ENCODE results near the gene CELSR1. TPM values are rescaled to one million over a fixed set of nuclear protein-coding genes. Genes with fewer than 3 reads are reported as not detected.

The CELSR1 gene
- polyA plus RNA-seq, 4 donors = 23.7 to 30.9 (median 27.5) TPM

GRCh38 chr22:46575911-46576555, 38.6 kb upstream of the CELSR1 start:
- no peak for DNase-seq (ENCODE audit: low read depth in 4 of 4, low spot score in 3 of 4)

- no peak for DNase-seq (ENCODE audit: low read depth in 4 of 4, low spot score in 3 of 4)
Measured at GRCh38 chr22:46574993-46575910, 37.8 kb upstream of the CELSR1 start.

- no peak for DNase-seq (ENCODE audit: low read depth in 4 of 4, low spot score in 3 of 4)
Measured at GRCh38 chr22:46574438-46574992, 37.1 kb upstream of the CELSR1 start.

- no peak for DNase-seq (ENCODE audit: low read depth in 4 of 4, low spot score in 3 of 4)
Measured at GRCh38 chr22:46573781-46574437, 36.5 kb upstream of the CELSR1 start.

GRCh38 chr22:46572911-46573780, 35.7 kb upstream of the CELSR1 start:
- no peak for DNase-seq (ENCODE audit: low read depth in 4 of 4, low spot score in 3 of 4)

GRCh38 chr22:46571642-46572250, 34.3 kb upstream of the CELSR1 start:
- DNase-seq (ENCODE audit: low read depth in 4 of 4, low spot score in 3 of 4) = no peak

- no peak for DNase-seq (ENCODE audit: low read depth in 4 of 4, low spot score in 3 of 4)
Measured at GRCh38 chr22:46569848-46570695, 32.7 kb upstream of the CELSR1 start.

- DNase-seq (ENCODE audit: low read depth in 4 of 4, low spot score in 3 of 4) = no peak
Measured at GRCh38 chr22:46569055-46569847, 31.8 kb upstream of the CELSR1 start.

- no peak for DNase-seq (ENCODE audit: low read depth in 4 of 4, low spot score in 3 of 4)
Measured at GRCh38 chr22:46568102-46568809, 30.8 kb upstream of the CELSR1 start.

GRCh38 chr22:46567471-46567870, 30.1 kb upstream of the CELSR1 start:
- no peak for DNase-seq (ENCODE audit: low read depth in 4 of 4, low spot score in 3 of 4)

GRCh38 chr22:46564084-46564714, 26.8 kb upstream of the CELSR1 start:
- DNase-seq (ENCODE audit: low read depth in 4 of 4, low spot score in 3 of 4) = no peak

- peak in 1 of 4 donors; percentile 60 for DNase-seq (ENCODE audit: low read depth in 4 of 4, low spot score in 3 of 4)
Measured at GRCh38 chr22:46563381-46564083, 26.1 kb upstream of the CELSR1 start.

- no peak for DNase-seq (ENCODE audit: low read depth in 4 of 4, low spot score in 3 of 4)
Measured at GRCh38 chr22:46561435-46561905, 24.1 kb upstream of the CELSR1 start.

- no peak for DNase-seq (ENCODE audit: low read depth in 4 of 4, low spot score in 3 of 4)
Measured at GRCh38 chr22:46560696-46561295, 23.4 kb upstream of the CELSR1 start.

- no peak for DNase-seq (ENCODE audit: low read depth in 4 of 4, low spot score in 3 of 4)
Measured at GRCh38 chr22:46557736-46558480, 20.5 kb upstream of the CELSR1 start.
